NCI-H2171 treated with DMSO at 0.1 percent for 48 hours (cell line): Measurements from ENCODE around the gene OR6A2.
"Not testable (repeated sequence)": the region's sequence is repeated elsewhere in the genome, so short reads cannot be mapped to it uniquely, and the experiment has no call there.

Experiments used
- DNase-seq: peaks from one replicate; lab custom pipeline; 2025; lab: John Stamatoyannopoulos, UW

Gene OR6A2

DNA sequence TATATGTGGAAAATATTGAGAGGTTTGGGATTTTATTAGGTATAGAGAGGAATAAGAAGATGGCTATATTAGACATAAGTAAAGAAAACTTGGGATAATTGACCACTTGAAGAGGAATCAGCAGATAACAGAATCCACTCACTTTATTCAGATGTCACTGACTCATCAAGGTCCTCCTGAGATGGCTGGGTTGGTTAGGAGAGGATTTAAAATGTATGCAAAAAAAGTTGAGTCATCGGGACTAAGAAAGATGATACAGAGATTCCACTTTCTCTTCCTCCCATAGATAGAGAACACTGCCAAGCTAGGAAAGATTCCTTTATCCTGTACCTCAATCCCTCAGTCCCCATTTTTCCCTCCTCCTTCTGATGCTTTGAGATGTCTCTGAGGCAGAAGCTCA, at the start of gene OR6A2:
TSS of gene OR6A2 (minus strand) at position 288 of the 400 bp plus-strand sequence. CDS start 3,981 bp downstream, outside the sequence.
- DNase-seq, result no peak

DNA sequence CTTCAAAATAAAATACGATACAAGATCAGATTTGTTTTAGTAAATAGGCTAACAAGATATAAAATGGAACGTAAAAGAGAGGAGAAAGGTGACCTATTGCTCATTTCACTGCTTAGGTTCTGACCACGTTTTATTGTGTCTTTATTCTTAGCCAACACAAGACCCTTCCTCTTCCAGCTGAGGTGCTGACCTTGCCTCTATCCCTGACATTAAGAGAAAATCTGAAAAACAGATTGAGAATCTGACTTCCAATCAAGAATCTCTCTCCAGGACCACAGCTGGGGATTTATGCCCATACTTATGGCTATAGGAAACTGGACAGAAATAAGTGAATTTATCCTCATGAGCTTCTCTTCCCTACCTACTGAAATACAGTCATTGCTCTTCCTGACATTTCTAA, 45.9 kb upstream of the OR6A2 start, which contains the start of gene OR10A5:
TSS of gene OR10A5 (plus strand) at position 301 of the 400 bp plus-strand sequence. CDS start at position 301, 0 bp downstream.
- DNase-seq, result no peak

DNA sequence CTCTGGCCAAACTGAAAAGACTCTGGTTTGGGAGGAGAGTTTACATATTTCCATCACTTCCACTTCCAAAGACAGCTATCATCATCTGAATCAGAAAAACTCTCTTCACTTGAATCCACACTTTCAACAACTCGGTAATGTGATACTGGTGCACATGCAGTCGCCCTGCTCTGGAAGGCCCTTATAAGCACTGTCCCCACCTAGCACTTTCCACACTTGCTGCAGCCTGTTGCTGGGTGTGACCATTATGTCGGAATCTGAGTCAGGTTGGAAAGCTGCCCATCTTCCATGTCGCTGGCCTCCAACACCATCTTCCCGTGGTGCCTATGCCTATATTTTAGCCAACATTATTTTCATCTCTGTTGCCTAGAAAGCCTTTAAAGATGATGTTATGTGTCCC, 44.9 kb upstream of the OR6A2 start:
- no peak for DNase-seq

DNA sequence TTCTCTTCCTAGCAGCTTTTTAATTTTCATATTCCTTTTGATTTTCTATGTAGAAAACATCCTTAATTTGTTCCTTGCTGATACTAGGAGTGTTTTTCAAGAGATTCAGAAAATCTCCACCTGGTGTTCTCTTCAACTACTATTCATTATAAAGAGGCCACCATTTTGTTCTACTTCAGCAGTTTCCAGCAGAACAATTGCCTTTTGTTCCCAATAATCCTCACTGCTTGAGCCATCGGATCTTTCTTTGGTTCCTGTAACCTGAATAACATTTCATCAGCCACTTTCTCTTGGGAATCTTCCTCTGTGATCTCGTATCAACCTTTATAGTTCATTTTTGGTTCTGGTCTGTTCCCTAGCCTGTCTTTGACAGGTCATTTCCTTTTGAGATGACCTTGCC, 44.2 kb upstream of the OR6A2 start:
- no peak for DNase-seq

DNA sequence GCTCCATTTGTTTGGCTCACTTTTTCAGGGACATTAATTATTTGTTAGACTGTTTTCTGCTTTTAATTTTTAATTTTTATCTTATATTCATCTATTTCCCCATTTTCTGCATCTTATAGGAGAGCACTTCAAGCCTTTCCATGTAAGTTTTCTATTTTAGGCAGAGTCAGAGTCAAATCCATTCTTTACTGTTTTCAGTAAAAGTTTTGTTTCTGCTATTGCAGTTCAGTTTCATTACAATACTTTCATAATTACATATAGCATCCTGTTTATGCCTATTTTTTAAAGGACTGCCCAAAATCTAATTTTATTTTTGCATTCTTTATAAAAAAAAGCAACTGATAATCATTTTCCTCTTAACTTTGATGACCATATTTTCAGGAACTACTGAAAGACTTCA, 42.2 kb upstream of the OR6A2 start:
- DNase-seq, result no peak

DNA sequence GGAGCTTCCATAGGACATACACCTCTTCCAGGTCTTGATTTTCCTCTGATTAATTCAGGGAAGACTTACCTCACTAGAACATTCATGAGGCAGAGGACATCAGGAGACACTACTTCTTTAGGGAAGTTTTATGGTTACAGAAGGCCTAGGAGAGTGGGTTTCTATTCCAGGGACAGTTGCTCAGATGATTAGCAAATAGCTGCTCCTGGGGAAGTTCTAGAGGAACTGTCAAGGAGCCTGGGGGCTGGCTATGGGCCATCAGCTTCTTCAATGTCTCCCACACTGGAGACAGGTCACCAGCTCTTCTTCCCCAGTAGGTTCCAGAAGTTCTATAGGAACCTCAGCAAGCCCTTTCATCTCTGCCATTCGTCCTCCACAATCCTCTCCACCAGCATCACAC, 34.5 kb upstream of the OR6A2 start:
- no peak for DNase-seq

DNA sequence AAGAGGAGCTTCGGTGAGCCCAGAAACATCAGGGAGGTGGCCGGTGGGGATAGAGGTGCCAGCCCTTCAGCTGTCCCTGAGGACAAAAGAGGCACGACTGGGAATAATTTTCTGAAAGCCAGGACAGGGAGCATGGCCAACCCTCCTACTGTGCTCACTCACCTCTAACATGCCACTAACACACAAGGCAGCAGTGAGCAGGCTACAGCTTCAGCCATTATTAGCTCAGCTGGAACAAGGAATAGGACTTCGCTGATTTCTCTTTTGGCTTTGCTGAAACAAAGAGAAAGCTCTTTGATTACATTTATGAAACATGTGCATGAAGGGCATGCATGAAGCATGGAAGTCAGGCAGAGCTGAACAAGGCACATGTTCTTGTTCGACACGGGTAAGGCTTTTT, 33.9 kb upstream of the OR6A2 start:
- DNase-seq, result no peak

DNA sequence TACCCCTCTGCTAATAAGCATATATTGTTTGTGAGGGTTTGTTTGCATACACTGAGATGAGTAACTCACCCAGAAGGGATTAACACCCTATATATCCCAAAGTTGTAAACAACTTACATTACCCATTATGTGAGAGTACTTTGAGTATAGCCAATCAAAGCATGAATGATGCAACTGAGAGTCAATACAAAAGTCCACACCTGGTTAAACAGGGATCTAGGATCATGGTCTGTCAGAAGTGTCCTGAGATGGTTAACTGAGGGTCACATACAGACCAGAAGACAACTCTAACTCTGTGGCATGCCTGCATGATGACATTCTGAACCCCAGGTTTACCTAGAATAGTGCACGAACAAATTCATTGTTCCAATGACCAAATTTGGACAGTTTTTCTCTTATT, 28.6 kb upstream of the OR6A2 start:
- DNase-seq, result no peak

DNA sequence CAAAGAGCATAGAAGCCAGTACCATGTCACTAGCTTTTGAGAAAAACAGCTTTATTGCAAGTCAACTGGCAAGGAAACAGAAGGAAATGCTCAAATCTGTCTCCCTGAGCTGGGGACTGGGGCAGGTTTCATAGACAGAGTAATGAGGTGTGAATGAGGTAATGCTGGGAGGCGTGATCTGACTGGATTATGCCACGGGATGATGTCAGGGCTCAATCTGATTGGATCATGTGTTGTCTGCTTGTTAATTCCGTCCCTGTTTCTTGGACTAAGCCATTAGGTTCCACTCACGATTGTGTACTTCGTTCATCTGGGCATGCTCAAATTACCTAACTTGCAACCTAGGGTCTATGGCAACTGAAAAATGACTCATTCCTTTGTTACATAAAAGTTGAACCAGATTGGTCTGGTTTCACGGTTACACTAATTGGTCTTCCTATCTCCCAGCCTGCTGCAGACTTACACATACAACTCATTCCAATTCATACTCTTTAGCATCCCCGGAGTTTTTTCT, 25.8 kb upstream of the OR6A2 start:
- no peak for DNase-seq

DNA sequence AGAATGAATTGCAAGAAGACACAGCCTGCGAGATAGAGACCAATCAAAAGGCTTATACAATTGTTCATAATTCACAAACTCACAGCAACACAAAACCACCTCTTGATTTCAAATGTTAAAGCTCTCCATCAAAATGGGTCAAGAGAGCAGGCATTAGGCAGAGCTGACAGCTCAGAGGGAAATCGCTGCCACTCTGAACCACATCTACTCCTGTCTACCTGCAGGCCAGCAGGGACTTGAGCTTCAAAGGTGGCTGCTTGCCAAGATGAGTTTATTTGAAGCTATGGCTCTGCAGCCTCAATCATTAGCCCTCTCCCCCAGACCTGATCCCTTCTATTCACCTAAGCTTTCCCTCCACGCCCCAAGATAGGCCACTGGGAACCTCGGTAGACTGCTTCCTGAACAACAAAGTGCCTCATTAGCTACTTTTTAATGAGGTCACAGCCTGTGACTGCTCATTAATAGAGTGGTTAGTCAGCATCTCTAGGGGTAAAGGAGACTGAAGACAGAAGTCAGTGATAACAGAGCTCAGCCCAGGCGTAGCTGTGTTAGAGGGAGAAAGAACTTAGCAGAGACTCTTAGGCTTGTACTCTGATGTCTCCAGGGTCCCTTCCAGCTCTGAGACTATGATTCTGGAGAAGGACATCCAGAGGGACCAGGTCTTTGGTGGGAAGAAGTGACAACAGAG, 24.8 kb upstream of the OR6A2 start:
- DNase-seq, result no peak

DNA sequence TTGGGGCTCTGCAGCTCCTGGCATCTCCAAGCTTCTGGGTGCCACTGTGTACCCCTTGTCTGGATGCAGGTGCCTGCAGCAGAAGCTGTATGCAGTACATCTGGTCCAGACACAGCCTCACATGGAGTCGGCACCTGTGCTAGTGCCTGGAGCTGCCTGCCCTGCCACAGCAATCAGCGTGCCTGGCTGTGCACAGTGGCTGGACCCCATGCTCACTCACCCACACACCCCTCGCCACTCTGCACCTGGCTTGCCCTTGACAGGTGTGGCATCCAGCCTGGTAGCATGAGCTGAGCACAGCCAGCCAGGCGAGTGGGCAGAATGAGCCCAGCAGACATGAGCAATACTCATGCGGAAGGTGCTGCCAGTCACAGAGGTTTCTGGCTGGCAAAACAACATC, 19.5 kb upstream of the OR6A2 start:
- no peak for DNase-seq

DNA sequence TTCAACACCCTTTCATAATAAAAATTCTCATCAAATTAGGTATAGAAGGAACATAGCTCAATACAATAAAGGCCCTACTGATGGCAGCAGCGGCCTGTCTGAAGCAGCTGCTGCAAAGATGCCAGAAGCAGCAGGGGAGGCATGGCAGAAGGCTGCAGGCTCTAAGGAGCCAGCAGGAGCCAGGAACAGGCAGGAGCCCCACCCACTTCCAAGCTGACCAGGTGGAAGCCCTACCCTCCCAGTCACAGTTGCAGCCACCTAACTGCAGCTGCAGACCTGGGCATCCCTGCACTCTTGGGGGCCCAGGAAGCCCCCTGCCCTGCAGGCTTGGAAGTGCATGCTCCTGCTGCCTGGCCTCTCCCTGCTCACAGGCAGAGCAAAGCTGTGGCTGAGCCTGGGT, 18.2 kb upstream of the OR6A2 start:
- no peak for DNase-seq

DNA sequence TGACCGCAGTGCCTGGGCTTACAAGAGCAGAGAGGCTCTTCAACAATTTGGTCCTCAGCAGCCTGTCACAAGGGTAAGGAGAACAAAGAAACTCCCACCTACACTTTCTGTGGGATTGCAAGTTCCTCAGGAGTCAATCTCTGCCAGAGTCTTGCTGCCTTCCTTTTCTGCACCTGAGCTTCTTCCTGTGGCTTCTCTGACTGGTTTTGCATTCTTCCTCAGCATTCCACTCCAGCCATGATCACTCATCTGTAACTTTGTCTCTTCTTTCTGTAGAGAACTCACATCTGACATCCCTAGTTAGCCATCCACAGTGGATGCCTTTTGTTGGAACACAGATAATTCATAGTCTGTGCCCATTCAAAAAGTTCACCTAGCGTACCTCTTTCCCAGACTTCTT, 14.2 kb upstream of the OR6A2 start:
- DNase-seq, result no peak

DNA sequence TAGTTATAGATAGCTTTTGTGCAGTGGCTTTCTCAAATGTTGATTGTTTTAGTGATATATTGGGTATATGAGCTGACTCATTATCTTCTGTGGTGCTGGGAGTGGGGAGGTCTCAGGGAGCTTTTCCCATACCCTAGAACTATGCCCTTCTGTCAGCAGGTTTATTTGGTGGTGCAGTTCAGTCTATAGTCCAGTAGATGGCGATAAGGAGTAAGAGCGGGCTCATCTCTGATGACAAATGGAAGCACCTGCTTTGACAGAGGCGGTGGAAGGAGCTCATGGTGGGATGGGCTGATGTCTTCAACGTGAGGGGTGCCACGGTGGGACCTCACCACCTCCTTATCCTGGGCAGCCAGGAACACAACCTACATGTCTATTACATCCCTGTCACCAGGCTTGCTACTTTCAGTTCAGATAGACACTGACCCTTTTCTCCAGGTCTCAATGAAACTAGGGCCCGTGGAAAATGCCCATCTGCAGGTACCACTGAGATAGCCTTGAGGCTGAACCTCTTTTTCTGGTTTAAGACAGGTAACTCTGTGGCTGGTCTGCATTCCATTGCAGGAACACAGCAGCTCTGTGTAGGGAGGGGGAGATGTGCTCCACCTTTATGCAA, 13.0 kb upstream of the OR6A2 start:
- peak; percentile 24 for DNase-seq

DNA sequence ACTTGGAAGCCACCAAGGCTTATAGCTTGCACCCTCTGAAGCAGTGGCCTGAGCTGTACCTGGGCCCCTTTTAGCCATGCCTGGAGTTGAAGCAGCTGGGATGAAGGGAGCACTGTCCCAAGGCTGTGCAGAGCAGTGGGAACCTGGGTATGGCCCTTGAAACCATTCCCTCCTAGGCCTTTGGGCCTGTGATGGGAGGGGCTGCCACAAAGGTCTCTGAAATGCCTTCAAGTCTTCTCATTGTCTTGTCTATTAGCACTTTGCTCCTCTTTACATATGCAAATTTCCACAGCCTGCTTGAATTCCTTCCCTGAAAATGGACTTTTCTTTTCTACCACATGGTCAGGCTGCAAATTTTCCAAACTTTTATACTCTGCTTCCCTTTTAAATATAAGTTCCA, 1.6 kb upstream of the OR6A2 start:
- not testable (repeated sequence) for DNase-seq

DNA sequence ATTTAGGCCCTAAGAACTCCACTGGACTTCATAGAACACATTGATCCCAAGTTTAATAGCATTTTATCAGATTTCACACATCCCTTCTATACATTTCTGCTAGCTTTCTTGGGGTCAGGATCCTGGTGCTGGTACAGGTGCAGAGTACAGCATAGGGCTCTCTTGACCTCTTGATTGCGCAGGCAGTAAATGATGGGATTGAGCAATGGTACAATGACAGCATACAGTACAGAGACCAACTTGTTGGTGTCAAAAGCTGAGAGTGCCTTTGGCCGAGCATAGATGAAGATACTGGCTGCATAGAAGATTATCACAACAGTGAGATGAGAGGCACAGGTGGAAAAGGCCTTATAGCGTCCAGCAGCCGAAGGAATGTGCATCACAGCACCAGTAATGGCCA, 4.8 kb downstream of the OR6A2 start:
- no peak for DNase-seq

DNA sequence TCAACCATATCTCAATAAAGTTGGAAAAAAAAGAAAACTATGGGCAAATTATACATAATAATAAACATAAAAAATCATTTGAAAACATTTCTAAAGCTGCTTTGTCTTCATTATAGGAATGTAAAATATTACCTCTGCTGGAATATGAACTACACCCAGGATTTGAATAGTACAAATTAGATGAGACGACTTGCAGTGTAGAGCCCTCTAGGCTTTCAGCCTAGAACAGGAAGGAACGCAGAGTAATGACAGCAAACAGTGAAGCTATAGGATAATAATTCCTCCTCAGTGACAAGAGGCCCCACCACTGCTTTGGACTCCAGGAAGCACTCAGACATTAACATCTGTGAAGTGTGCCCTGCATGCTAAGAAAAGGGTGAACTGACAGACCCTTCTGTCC, 8.9 kb downstream of the OR6A2 start:
- DNase-seq, result no peak

DNA sequence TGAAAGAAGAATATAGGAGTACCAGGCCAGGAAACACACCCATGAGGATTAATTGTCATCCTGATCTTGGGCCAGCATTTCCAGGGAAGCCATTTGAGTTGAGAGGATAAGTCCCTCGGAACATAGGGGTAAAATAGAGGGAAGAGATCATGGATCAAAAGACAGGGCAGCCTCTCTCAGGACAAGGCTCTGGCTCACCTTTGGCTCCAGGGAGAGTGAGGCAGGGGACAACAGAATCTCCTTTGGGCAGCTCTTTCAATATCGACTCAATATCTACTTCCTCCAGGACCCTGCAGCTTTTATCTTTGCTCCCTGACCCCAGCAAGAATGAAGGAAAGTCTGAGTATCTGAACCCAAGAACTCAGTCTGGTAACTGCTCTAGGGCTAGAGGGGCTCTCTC, 16.8 kb downstream of the OR6A2 start, which contains the start of gene OR2AG1:
TSS of gene OR2AG1 (plus strand) at position 301 of the 400 bp plus-strand sequence. CDS start 2,018 bp downstream, outside the sequence.
- DNase-seq, result no peak

DNA sequence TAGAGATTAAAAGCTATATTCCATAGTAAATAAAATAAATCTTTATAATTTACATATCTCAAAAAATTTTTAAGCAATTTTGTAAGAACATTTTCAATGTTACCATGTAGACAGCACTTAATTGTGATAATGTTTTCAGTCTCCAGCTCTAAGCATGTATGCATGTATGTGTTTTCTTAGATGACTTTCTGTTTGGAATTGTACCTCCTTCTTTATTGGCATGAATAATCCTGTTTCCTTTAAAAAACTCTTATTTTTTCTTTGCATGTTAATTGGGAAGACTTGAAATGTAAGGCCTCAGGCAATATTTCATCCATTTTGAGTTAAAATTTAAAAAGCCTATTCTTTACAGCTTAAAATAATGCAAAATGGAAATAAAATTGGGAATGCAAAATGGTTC, 18.7 kb downstream of the OR6A2 start:
- no peak for DNase-seq

DNA sequence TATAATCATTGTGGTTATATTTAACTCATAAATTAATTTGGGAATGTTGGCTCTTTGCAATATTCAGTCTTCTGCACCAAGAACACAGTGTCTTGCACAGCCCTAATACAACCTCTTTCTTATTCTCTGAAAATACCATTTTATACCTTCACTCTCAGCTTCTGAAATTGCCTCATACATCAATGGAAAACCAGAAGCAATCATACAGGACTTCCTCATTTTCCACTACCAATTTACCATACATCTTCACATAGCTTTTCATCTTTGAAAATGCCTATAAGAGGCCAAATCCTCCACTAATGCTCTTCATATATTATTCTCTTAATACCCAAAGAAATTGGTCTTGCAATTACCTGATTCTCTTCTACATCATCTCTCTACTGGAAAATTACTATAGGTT, 21.0 kb downstream of the OR6A2 start:
- no peak for DNase-seq

DNA sequence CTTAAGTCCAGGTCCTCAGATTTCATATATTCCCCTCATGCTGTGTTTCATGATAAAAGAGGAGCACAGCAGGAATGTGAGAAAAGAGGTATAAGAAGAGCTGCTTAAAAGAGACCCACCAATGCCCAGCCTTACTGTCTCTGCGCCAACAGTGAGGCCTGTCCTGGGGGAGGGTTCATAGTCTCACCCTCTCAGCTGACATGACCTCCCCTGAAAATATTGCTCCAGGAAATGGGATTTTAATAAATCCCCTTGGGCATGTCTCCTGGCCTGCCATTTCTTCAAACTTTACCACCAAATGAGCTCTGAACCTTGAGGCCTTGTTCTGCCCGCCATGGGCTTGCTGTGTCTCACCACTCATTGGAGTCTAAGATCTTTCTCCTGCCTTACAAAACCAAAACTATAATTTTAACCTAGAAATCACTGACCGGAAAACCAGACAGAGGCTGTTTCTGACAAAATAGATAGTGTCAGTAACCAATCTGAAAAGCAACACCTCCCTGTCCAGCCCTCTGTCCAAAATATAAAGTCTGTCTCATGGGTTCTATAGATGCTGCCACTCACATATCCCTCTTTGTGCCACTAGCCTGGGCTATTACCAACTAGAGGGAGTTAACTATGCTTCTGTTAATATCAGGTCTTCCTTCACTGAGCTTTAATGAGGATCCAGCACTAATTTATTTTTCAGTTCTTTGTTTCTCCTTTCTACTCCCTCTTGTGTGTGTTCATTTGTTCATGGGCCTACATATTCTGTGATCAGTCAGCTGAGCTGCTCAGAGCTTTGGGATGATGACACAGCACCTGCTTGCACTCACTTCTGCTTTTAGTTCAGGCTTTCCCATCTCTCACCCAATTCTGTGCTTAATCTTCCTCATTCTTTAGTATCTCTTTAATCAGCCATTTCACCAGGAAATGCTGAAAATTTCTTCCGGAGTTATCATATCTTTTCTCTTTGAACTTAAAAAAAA, 27.3 kb downstream of the OR6A2 start, which contains the start of gene OR2AG2:
TSS of gene OR2AG2 (minus strand) at position 51 of the 968 bp plus-strand sequence. CDS start 3,019 bp downstream, outside the sequence.
- no peak for DNase-seq

DNA sequence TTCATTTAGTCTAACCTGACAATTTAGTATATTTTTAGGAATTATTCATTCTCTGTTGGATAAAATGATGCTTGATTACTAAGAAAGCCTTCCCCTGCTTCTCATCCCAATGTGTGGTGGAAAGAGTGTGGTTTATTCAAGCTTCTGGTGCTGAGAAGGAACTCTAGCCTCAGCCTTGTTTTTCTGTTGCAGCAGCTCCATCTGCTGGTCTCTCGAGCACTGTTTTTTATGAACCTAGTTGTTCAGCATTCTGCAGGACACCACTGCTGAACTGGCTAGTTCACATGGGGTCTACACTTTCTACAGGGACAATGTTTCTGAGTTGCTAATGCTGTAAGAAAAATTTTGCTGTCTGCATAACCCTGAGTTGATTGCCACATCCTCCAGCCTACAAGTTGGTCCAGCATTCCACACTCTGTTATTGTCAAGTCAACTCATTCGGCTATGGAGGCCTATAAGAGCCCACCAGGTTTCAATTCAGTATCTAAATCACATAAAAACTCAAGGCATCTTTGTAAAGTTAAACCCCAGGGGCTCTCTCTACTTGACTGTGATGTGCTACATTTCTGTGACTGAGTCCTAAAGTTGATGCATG, 42.0 kb downstream of the OR6A2 start:
- peak; percentile 14 for DNase-seq
